Epithelial cell of esophagus (primary cell): ENCODE data around the gene ELK3.
A peak's percentile ranks its signal among the peaks of the same experiment; 100 is the strongest.
"Not testable (repeated sequence)": the region's sequence is repeated elsewhere in the genome, so short reads cannot be mapped to it uniquely, and the experiment has no call there.

Experiments used
- DNase-seq: peaks from one replicate; pipeline ENCODE4 v3.0.0; 2010; ENCODE audit warnings: low read depth
- H3K4me3 ChIP-seq: 2 replicates; pipeline ENCODE4 v1.5.1; 2011; ENCODE audit warnings: mild to moderate bottlenecking, low read length, control low read depth
- TF ChIP-seq, protein P1 (sequence below): IDR thresholded peaks from 2 replicates; pipeline ENCODE4 v1.5.1; 2011; ENCODE audit warnings: low read depth, mild to moderate bottlenecking, low read length, control low read depth, inconsistent platforms; ENCODE audit not compliant: insufficient read depth; ENCODE audit errors: missing control alignments

ELK3 gene

GRCh38 chr12:96311191-96311590 is 117.0 kb downstream of the ELK3 start:
- no peak for DNase-seq
- TF ChIP-seq, protein P1, sequence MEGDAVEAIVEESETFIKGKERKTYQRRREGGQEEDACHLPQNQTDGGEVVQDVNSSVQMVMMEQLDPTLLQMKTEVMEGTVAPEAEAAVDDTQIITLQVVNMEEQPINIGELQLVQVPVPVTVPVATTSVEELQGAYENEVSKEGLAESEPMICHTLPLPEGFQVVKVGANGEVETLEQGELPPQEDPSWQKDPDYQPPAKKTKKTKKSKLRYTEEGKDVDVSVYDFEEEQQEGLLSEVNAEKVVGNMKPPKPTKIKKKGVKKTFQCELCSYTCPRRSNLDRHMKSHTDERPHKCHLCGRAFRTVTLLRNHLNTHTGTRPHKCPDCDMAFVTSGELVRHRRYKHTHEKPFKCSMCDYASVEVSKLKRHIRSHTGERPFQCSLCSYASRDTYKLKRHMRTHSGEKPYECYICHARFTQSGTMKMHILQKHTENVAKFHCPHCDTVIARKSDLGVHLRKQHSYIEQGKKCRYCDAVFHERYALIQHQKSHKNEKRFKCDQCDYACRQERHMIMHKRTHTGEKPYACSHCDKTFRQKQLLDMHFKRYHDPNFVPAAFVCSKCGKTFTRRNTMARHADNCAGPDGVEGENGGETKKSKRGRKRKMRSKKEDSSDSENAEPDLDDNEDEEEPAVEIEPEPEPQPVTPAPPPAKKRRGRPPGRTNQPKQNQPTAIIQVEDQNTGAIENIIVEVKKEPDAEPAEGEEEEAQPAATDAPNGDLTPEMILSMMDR = no peak
- no peak overlapping the region for H3K4me3 ChIP-seq

DNA sequence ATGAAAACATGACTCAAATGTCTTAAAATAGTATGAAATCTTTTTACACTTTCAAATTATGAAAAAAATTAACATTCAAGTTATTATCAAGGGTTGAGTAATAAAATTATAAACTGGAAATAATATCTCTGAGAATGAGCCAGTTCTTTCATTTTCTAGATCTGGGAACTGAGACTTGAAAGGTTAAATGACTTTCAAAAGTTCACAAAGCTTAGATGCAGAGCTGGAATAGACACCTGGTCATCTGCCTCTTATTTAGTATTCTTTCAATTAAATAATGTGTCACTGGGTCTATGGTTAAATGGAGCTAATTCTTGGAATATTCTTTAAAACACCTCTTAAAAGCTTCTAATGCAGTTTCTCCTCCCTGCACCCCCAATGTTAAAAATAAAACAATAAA is 119.4 kb downstream of the ELK3 start:
- no peak overlapping the region for H3K4me3 ChIP-seq
- TF ChIP-seq, protein P1 = no peak
- DNase-seq = no peak

DNA sequence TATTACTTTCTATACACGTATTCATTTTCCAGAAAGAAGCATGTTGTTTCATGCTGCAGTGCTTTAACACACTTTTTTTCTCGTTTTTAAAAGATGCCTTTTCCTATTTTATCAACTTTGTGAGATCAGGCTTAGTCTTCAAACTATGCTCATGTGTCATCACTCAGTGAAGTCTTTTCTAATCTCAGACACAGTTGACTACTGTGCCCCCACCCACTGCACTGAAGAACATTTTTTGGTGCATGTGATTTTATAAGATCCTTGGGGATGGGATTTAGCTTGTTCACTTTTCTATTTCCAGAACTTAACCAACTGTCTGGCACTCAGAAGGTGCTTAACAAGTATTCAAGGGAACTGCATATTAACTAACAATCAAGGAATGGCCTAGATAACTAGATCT is 120.5 kb downstream of the ELK3 start:
- TF ChIP-seq, protein P1 = no peak
- no peak overlapping the region for H3K4me3 ChIP-seq
- DNase-seq = no peak

DNA sequence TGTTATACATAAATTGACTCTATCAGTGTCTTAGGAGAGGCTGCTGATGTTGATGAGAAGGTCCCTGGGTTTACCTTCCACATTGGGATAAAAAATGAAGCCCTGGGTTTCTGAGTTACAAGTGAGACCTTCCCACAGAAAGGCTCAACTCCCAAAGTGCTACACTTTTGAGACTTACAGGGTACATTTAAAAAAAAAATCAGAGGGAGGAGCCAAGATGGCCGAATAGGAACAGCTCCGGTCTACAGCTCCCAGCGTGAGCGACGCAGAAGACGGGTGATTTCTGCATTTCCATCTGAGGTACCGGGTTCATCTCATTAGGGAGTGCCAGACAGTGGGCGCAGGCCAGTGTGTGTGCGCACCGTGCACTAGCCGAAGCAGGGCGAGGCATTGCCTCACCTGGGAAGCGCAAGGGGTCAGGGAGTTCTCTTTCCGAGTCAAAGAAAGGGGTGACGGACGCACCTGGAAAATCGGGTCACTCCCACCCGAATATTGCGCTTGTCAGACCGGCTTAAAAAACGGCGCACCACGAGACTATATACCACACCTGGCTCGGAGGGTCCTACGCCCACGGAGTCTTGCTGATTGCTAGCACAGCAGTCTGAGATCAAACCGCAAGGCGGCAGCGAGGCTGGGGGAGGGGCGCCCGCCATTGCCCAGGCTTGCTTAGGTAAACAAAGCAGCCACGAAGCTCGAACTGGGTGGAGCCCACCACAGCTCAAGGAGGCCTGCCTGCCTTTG is 121.7 kb downstream of the ELK3 start:
- peak overlapping the region; percentile 58 for H3K4me3 ChIP-seq
- DNase-seq = peak; percentile 37

GRCh38 chr12:96317801-96318200 is 123.6 kb downstream of the ELK3 start:
- not testable (repeated sequence) for DNase-seq, H3K4me3 ChIP-seq
